GM12878 (cell line): Measurements from ENCODE around the gene USP34. TPM values are rescaled to one million over a fixed set of nuclear protein-coding genes. Genes with fewer than 3 reads are reported as not detected.

ENCODE experiments used
- ATAC-seq: fragments of 200-7000 bp; cut with Tn5 transposase; 3 replicates; pipeline ENCODE4 v1.9.1; 2020; ENCODE audit warnings: mild to moderate bottlenecking, moderate library complexity
- BruUV-seq: library from RNA; stranded (reverse); fragments of 400-500 nt; replicated peaks from 2 replicates; lab custom pipeline; 2021; lab: Mats Ljungman, UMichigan
- CTCF ChIA-PET: fragments of 300-600 bp; sonication (Branson Sonifier 250); formaldehyde crosslinking; extraction: SDS; loops from one replicate; lab custom pipeline; 2021; ENCODE audit warnings: inconsistent platforms; lab: Yijun Ruan, JAX
- POLR2A ChIA-PET: fragments of 350-600 bp; formaldehyde crosslinking; extraction: SDS; loops from one replicate; lab custom pipeline; 2021; ENCODE audit warnings: inconsistent platforms; lab: Charles Lee
- RAD21 ChIA-PET: fragments of 300-600 bp; sonication (Branson Sonifier 250); formaldehyde crosslinking; loops from one replicate; lab custom pipeline; 2023; ENCODE audit warnings: antibody characterized with exemption; ENCODE audit not compliant: unreplicated experiment; lab: Charles Lee
- SMC1A ChIA-PET: fragments of 300-600 bp; sonication (Branson Sonifier 250); formaldehyde crosslinking; loops from one replicate; lab custom pipeline; 2023; ENCODE audit not compliant: unreplicated experiment, uncharacterized antibody; lab: Charles Lee
- DNase-seq: peaks from one replicate; pipeline ENCODE4 v3.0.0-alpha.2; 2011; ENCODE audit warnings: low read depth, low spot score
- FAIRE-seq: peaks from 3 replicates; lab custom pipeline; 2011; peaks lifted over from hg19 to GRCh38; lab: Jason Lieb, UNC
- H2AFZ ChIP-seq: 2 replicates; pipeline ENCODE4 v1.6.0; 2011; ENCODE audit warnings: low read depth, low read length, control low read depth; ENCODE audit not compliant: control insufficient read depth
- H3K27ac ChIP-seq: 2 replicates; pipeline ENCODE4 v1.5.1; 2011; ENCODE audit warnings: control low read depth; ENCODE audit not compliant: control insufficient read depth, insufficient read depth
- H3K27me3 ChIP-seq, 2 experiments: replicated peaks in 1 of 2; 2 replicates each; pipeline versions ENCODE4 v1.6.0 to v1.6.1; 2011; ENCODE audit warnings: low read length in 1 of 2; ENCODE audit not compliant: control insufficient read depth in 2 of 2, insufficient read depth in 2 of 2
- H3K36me3 ChIP-seq, 2 experiments: 2 replicates each; pipeline ENCODE4 v1.5.1; 2011; ENCODE audit warnings: low read length in 1 of 2; ENCODE audit not compliant: control insufficient read depth in 2 of 2, insufficient read depth in 2 of 2
- H3K4me1 ChIP-seq: 2 replicates; pipeline ENCODE4 v1.6.1; 2011; ENCODE audit warnings: mild to moderate bottlenecking, low read length, moderate library complexity, mixed read lengths; ENCODE audit not compliant: control insufficient read depth, insufficient read depth
- H3K4me2 ChIP-seq: 2 replicates; pipeline ENCODE4 v1.6.0; 2011; ENCODE audit warnings: control low read depth; ENCODE audit not compliant: control insufficient read depth, insufficient read depth
- H3K4me3 ChIP-seq: fragments of 200-600 bp; sonication (generic); 2 replicates; pipeline ENCODE4 v1.5.1; 2016
- H3K79me2 ChIP-seq: 2 replicates; pipeline ENCODE4 v1.6.0; 2011; ENCODE audit warnings: low read length; ENCODE audit not compliant: control insufficient read depth, insufficient read depth
- H3K9ac ChIP-seq: 2 replicates; pipeline ENCODE4 v1.8.0; 2011; ENCODE audit warnings: low read length, control low read depth, mixed read lengths; ENCODE audit not compliant: control insufficient read depth, insufficient read depth
- H3K9me3 ChIP-seq: replicated peaks from 3 replicates; pipeline ENCODE4 v1.5.1; 2011; ENCODE audit warnings: mild to moderate bottlenecking, low read length; ENCODE audit not compliant: control insufficient read depth, insufficient read depth
- H4K20me1 ChIP-seq: 2 replicates; pipeline ENCODE4 v1.6.0; 2011; ENCODE audit not compliant: control insufficient read depth, insufficient read depth
- ESRRA ChIP-seq: IDR thresholded peaks from 2 replicates; pipeline ENCODE4 v1.6.1; 2012; ENCODE audit warnings: mild to moderate bottlenecking, low read length, improper control_type of control experiment
- FOXK2 ChIP-seq: fragments of 450-650 bp; IDR thresholded peaks from 2 replicates; pipeline ENCODE4 v1.6.1; 2017; ENCODE audit warnings: mild to moderate bottlenecking, moderate library complexity
- GATAD2B ChIP-seq: fragments of 450-650 bp; conservative IDR thresholded peaks from 2 replicates; pipeline ENCODE4 v1.6.1; 2017; ENCODE audit warnings: low read depth, mild to moderate bottlenecking, moderate library complexity
- HDAC2 ChIP-seq: fragments of 200-600 bp; sonication (generic); IDR thresholded peaks from 2 replicates; pipeline ENCODE4 v1.6.1; 2017
- NR2C1 ChIP-seq: fragments of 450-650 bp; IDR thresholded peaks from 2 replicates; pipeline ENCODE4 v1.6.1; 2017; ENCODE audit warnings: antibody characterized with exemption, mild to moderate bottlenecking, moderate library complexity
- SMAD5 ChIP-seq: IDR thresholded peaks from 2 replicates; pipeline ENCODE4 v1.6.1; 2016; ENCODE audit warnings: antibody characterized with exemption, low read depth
- TCF12 ChIP-seq: IDR thresholded peaks from 2 replicates; pipeline ENCODE4 v1.6.1; 2011; ENCODE audit warnings: low read depth, mild to moderate bottlenecking, low read length
- TCF7 ChIP-seq: IDR thresholded peaks from 2 replicates; pipeline ENCODE4 v1.6.1; 2014; ENCODE audit warnings: antibody characterized with exemption, borderline replicate concordance
- ZNF384 ChIP-seq: IDR thresholded peaks from 2 replicates; pipeline ENCODE4 v1.6.1; 2012; ENCODE audit warnings: low read depth, mild to moderate bottlenecking, low read length, improper control_type of control experiment, borderline replicate concordance
- ZNF622 ChIP-seq: fragments of 450-650 bp; IDR thresholded peaks from 2 replicates; pipeline ENCODE4 v1.6.1; 2017; ENCODE audit warnings: mild to moderate bottlenecking, inconsistent platforms
- WGBS: methylation state at CpG from one replicate; pipeline ENCODE4 v1.1.6; 2016; ENCODE audit warnings: low lambda C conversion rate; ENCODE audit not compliant: insufficient replicate concordance, insufficient coverage; ENCODE audit errors: missing lambda C conversion rate; 5-methylcytosine and 5-hydroxymethylcytosine counted together
- in situ Hi-C: fragments of 300-500 bp; cut with MboI; formaldehyde crosslinking; loops from 9 replicates; pipeline ENCODE4 v1.14.3; 2018; ENCODE audit warnings: mixed read lengths
- intact Hi-C: fragments of 100-400 bp; cut with micrococcal nuclease; formaldehyde crosslinking; loops from one replicate; pipeline ENCODE4 v1.14.2; 2022; ENCODE audit not compliant: unreplicated experiment
- polyA plus RNA-seq, 11 experiments: library from polyadenylated mRNA; depleted of rRNA in 4 of 11; unstranded in 6 of 11; stranded (reverse) in 5 of 11; fragments of >200 nt; fragmentation: Nextera tagmentation in 4 of 11; fragmentation: Illumina TruSeq in 1 of 11; extraction: Ambion mirVana in 4 of 11; extraction: Trizol in 1 of 11; gene quantifications; 1 replicate in 1 of 11; 2 replicates in 10 of 11; pipeline versions ENCODE4 v1.2.1 to v1.2.3, GENCODE V29; 2011 to 2016; ENCODE audit warnings: inconsistent platforms in 2 of 11, missing spikeins in 2 of 11, low read depth in 1 of 11
- total RNA-seq, 4 experiments: library from RNA; depleted of rRNA in 3 of 4; stranded (reverse); fragments of >200 nt in 3 of 4; fragmentation: Illumina TruSeq in 1 of 4; extraction: Trizol in 1 of 4; gene quantifications; 2 replicates each; pipeline versions ENCODE4 v1.2.1 to v1.2.3, GENCODE V29; 2013 to 2021
- TF ChIP-seq, protein P1 (sequence below): fragments of 150-350 bp; IDR thresholded peaks from 2 replicates; pipeline ENCODE4 v1.6.1; 2014; ENCODE audit warnings: mild to moderate bottlenecking, low read depth, low read length
- TF ChIP-seq, protein P2 (sequence below): IDR thresholded peaks from 2 replicates; pipeline ENCODE4 v1.6.1; 2011; ENCODE audit warnings: borderline replicate concordance, low read depth, mild to moderate bottlenecking, moderate library complexity, low read length; ENCODE audit not compliant: insufficient read depth, poor library complexity, severe bottlenecking

USP34 gene
- total and polyA plus RNA-seq, 10 of the 15 experiments (the other 5 are each of a cell fraction or from before 2014, with no cell fraction given), result 26.2 to 106 (median 62.1) TPM

- no peak overlapping the region for H3K27ac ChIP-seq
- ATAC-seq, result no peak
- no peaks in the 10 kb centered on the region for H4K20me1 ChIP-seq
- no peak overlapping the region for H3K4me2 ChIP-seq
- FAIRE-seq, result no peak
- over 99% methylated on average over 9 of the region's 9 CpGs for WGBS
- no peak for TF ChIP-seq SMAD5
- TF ChIP-seq ESRRA, result no peak
- TF ChIP-seq, protein P1, sequence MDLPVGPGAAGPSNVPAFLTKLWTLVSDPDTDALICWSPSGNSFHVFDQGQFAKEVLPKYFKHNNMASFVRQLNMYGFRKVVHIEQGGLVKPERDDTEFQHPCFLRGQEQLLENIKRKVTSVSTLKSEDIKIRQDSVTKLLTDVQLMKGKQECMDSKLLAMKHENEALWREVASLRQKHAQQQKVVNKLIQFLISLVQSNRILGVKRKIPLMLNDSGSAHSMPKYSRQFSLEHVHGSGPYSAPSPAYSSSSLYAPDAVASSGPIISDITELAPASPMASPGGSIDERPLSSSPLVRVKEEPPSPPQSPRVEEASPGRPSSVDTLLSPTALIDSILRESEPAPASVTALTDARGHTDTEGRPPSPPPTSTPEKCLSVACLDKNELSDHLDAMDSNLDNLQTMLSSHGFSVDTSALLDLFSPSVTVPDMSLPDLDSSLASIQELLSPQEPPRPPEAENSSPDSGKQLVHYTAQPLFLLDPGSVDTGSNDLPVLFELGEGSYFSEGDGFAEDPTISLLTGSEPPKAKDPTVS, result no peak
- TF ChIP-seq, protein P2, sequence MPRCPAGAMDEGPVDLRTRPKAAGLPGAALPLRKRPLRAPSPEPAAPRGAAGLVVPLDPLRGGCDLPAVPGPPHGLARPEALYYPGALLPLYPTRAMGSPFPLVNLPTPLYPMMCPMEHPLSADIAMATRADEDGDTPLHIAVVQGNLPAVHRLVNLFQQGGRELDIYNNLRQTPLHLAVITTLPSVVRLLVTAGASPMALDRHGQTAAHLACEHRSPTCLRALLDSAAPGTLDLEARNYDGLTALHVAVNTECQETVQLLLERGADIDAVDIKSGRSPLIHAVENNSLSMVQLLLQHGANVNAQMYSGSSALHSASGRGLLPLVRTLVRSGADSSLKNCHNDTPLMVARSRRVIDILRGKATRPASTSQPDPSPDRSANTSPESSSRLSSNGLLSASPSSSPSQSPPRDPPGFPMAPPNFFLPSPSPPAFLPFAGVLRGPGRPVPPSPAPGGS, result no peak
- TF ChIP-seq ZNF622, result no peak
- TF ChIP-seq ZNF384, result no peak
- no peak for TF ChIP-seq FOXK2
- no peak for TF ChIP-seq GATAD2B
- no peak for TF ChIP-seq TCF12
- TF ChIP-seq NR2C1, result no peak
- TF ChIP-seq TCF7, result no peak
- no peak for TF ChIP-seq HDAC2
- TF ChIP-seq, all 136 proteins: peak for 0
- intact Hi-C loops, result no loop called here
- in situ Hi-C loops, result no loop called here
- ChIA-PET POLR2A (no interaction called here), SMC1A (no interaction called here), CTCF (no interaction called here), RAD21 (no interaction called here)
- Histone ChIP-seq H3K4me1 (no peaks in the 10 kb centered on the region), H3K79me2 (no peaks in the 10 kb centered on the region), H3K27me3 (no peaks in the 10 kb centered on the region), H3K9me3 (no peaks in the 10 kb centered on the region), H3K9ac (no peak overlapping the region), H3K4me3 (no peak overlapping the region), H3K36me3 (peaks cover 2 to 9% of the 10 kb centered on the region in 2 experiments), H2AFZ (no peak overlapping the region)
- no peak for DNase-seq
- BruUV-seq, result no TSS peak
Observed at GRCh38 chr2:61249521-61250071, 221.3 kb downstream of the USP34 start.
